RWPE2 (cell line): Measurements from ENCODE around the gene VOPP1.

Experiments used
- ATAC-seq: fragments of 200-7000 bp; cut with Tn5 transposase; 3 replicates; pipeline ENCODE4 v1.9.1; 2021; ENCODE audit warnings: low read depth
- DNase-seq: peaks from one replicate; pipeline ENCODE4 v3.0.0-alpha.2; 2020; ENCODE audit warnings: low spot score
- H3K27ac ChIP-seq: fragments of 450-650 bp; 2 replicates; pipeline ENCODE4 v1.5.1; 2017; ENCODE audit warnings: mild to moderate bottlenecking; ENCODE audit not compliant: poor library complexity, severe bottlenecking
- H3K27me3 ChIP-seq: fragments of 250-450 bp; sonication (Bioruptor Pico); 2 replicates; pipeline ENCODE4 v1.5.1; 2021; ENCODE audit warnings: mild to moderate bottlenecking, moderate library complexity; ENCODE audit not compliant: insufficient read depth, poor library complexity, severe bottlenecking
- H3K36me3 ChIP-seq: fragments of 250-450 bp; sonication (Bioruptor Pico); 2 replicates; pipeline ENCODE4 v1.5.1; 2020; ENCODE audit warnings: low read depth, mild to moderate bottlenecking, moderate library complexity
- H3K4me1 ChIP-seq: fragments of 250-450 bp; sonication (Bioruptor Pico); 2 replicates; pipeline ENCODE4 v1.5.1; 2021; ENCODE audit warnings: mild to moderate bottlenecking, moderate library complexity; ENCODE audit not compliant: insufficient read depth, poor library complexity, severe bottlenecking
- H3K4me3 ChIP-seq: fragments of 250-450 bp; sonication (Bioruptor Pico); 2 replicates; pipeline ENCODE4 v1.5.1; 2021; ENCODE audit warnings: mild to moderate bottlenecking, moderate library complexity; ENCODE audit not compliant: severe bottlenecking
- H3K9me3 ChIP-seq: fragments of 250-450 bp; sonication (Bioruptor Pico); 2 replicates; pipeline ENCODE4 v1.5.1; 2021; ENCODE audit warnings: mild to moderate bottlenecking, moderate library complexity; ENCODE audit not compliant: severe bottlenecking
- CTCF ChIP-seq: fragments of 450-650 bp; IDR thresholded peaks from one replicate; pipeline ENCODE4 v1.5.1; 2017; ENCODE audit warnings: mild to moderate bottlenecking, moderate library complexity; ENCODE audit not compliant: poor library complexity, severe bottlenecking

VOPP1 gene

DNA sequence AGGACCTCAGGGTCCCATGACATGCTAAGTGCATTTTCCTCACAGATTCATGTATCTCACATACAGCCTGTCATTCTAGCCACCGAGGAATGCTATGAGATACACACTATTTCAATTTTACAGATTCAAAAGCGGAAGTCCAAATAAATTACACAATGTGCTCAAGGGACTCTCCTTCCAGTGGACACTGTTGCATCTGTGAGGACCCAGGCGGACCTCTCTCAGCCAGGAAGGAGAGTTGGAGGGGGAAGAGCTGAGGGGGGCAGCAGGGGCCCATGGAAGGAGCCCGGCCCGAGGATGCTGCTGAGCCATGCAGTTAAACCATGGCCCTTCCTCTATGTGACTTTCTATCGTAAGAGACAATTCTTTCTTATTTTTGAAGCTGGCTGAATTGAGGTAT lies 93.6 kb downstream of the VOPP1 start:
- no peak for ATAC-seq
- no peak for DNase-seq
- H3K4me3 ChIP-seq, result no peak overlapping the region
- no peak overlapping the region for H3K27ac ChIP-seq
- no peaks in the 10 kb centered on the region for H3K4me1 ChIP-seq
- TF ChIP-seq CTCF, result no peak
- H3K9me3 ChIP-seq, result no peaks in the 10 kb centered on the region
- peaks cover 7% of the 10 kb centered on the region for H3K36me3 ChIP-seq
- H3K27me3 ChIP-seq, result no peaks in the 10 kb centered on the region

DNA sequence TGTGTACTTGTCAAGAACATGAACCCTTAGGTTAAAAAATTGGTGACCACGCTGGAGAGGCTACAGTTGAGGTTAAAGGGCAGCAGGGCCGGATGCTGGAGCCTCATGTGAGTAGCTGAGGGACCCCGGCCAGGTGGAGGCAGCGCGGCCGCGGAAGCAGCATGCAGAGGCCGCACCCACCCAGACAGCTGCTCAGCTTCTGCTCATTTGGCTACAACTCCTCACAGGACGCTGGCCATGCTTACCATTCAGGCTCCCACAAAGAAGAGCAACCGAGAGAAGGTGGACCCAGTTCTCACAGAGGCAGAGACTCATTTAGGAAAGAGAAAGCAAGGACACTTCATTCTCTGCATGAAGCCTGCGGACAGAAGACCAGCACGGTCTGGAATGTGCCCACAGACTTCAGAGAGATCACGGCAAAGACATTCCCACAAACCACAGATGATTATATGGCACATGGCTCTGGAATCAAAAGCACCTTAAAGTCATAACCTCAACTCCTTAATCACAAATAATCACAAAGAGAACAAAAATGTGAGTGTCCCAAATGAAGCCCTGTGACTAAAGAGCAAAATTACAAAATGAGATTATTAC lies 94.4 kb downstream of the VOPP1 start:
- no peak for ATAC-seq
- no peaks in the 10 kb centered on the region for H3K9me3 ChIP-seq
- no peaks in the 10 kb centered on the region for H3K4me1 ChIP-seq
- TF ChIP-seq CTCF, result no peak
- H3K4me3 ChIP-seq, result no peak overlapping the region
- no peak overlapping the region for H3K27ac ChIP-seq
- DNase-seq, result no peak
- H3K36me3 ChIP-seq, result peaks cover 7% of the 10 kb centered on the region
- no peaks in the 10 kb centered on the region for H3K27me3 ChIP-seq

- Histone ChIP-seq H3K27me3 (no peaks in the 10 kb centered on the region), H3K4me1 (no peaks in the 10 kb centered on the region), H3K9me3 (no peaks in the 10 kb centered on the region), H3K27ac (no peak overlapping the region), H3K4me3 (no peak overlapping the region), H3K36me3 (peaks cover 7% of the 10 kb centered on the region)
- TF ChIP-seq CTCF, result no peak
- no peak for DNase-seq
- ATAC-seq, result no peak
Observed at GRCh38 chr7:55476852-55477780, 95.2 kb downstream of the VOPP1 start.

- DNase-seq (no peak), ATAC-seq (no peak)
- H3K27ac ChIP-seq, result no peak overlapping the region
- no peak for TF ChIP-seq CTCF
- no peaks in the 10 kb centered on the region for H3K27me3 ChIP-seq
- no peaks in the 10 kb centered on the region for H3K9me3 ChIP-seq
- H3K4me3 ChIP-seq, result no peak overlapping the region
- no peaks in the 10 kb centered on the region for H3K4me1 ChIP-seq
- peaks cover 7% of the 10 kb centered on the region for H3K36me3 ChIP-seq
Observed at GRCh38 chr7:55475855-55476803, 96.2 kb downstream of the VOPP1 start.
